HG02981 (cell line): Measurements from ENCODE around the gene SOS1.
"Not testable (repeated sequence)": the region's sequence is repeated elsewhere in the genome, so short reads cannot be mapped to it uniquely, and the experiment has no call there.

Experiments used
- ATAC-seq: cut with Tn5 transposase; IDR thresholded peaks from one replicate; pipeline ENCODE4 v1.9.1; 2021; ENCODE audit warnings: mild to moderate bottlenecking, moderate library complexity; ENCODE audit not compliant: unreplicated experiment

Gene SOS1

GRCh38 chr2:39107724-39108273 is 13.1 kb downstream of the SOS1 start:
- no peak for ATAC-seq

DNA sequence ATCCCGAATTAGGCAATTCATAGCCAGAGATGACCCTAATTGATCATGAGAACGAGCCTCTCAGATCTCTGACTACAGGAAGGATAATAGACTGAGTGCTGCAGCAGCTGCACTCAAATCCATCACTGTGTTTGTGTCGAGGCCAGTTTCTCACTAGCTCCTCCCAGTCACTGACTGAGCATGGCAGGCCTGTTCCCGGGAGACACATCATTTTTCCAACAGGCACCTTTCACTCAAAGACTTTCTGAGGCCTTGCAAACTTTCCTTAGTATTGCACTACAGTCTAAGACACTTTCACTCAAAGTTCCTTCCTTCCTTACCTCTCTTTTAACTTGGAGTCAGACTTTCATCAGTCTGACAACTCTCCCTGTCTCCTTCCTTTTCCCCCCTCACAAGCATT is 13.7 kb downstream of the SOS1 start:
- ATAC-seq: no peak

DNA sequence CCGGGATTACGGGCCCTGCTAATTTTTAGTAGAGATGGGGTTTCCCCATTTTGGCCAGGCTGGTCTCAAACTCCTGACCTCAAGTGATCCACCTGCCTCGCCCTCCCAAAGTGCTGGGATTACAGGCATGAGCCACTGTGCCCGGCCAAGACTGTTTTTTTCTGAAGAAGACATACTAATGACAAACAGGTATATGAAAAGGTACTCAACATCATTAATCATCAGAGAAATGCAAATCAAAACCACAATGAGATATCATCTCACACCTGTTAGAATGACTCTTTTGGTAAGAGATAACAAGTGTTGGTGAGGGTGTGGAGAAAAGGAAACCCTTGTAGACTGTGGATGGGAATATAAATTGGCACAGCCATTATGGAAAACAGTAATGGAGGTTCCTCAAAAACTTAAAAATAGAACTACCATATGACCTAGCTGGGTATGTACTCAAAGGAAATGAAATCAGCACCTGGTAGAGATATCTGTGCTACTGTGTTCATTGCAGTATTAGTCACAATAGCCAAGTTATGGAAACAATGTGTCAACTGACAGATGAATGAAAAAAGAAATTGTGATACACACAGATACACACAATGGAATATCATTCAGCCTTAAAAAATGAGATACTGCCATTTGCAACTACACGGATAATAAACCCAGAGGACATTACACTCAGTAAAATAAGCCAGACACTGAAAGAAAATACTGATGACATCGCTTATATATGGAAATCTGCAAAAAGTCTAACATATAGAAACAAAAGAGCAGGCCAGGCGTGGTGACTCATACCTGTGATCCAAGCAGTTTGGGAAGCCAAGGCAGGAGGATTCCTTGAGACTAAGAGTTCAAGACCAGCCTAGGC is 20.8 kb downstream of the SOS1 start:
- ATAC-seq: peak; percentile 83

DNA sequence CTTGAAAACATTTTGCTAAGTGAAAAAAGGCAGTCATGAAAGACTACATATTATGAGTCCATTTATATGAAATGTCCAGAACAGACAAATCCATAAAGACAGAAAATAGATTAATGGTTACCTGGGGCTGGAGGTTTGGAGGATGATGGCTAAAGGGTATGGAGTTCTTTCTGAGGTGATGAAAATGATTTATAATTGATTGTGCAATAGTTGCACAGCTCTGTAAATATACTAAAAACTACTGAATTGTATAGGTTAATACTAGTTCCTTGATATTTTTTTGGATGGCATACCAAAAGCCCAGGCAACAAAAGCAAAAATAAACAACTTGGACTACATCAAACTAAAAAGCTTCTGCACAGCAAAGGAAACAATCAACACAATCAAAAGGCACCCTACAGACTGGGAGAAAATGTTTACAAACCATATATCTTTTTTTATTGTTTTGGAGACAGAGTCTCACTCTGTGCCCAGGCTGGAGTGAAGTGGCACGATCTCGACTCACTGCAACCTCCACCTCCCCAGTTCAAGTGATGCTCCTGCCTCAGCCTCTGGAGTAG is 21.5 kb downstream of the SOS1 start:
- no peak for ATAC-seq

DNA sequence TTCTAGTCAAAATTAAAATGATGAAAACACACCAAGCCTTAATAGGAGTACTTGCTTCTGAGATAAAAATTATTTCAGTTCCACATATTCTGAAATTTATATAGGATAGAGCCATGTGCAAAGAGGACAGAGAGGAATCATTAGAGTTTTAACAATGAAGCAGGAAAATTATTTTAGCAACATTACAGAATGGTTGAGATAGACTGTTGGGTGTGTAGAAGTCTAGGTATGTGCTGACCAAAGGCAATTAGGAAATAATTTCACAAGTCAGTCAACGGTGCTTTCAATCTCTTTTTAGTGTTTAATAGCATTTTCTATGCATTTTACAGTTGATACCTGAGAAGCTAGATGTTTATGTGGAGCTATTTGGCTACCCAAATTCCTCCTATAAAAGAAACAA is 25.2 kb downstream of the SOS1 start:
- no peak for ATAC-seq

DNA sequence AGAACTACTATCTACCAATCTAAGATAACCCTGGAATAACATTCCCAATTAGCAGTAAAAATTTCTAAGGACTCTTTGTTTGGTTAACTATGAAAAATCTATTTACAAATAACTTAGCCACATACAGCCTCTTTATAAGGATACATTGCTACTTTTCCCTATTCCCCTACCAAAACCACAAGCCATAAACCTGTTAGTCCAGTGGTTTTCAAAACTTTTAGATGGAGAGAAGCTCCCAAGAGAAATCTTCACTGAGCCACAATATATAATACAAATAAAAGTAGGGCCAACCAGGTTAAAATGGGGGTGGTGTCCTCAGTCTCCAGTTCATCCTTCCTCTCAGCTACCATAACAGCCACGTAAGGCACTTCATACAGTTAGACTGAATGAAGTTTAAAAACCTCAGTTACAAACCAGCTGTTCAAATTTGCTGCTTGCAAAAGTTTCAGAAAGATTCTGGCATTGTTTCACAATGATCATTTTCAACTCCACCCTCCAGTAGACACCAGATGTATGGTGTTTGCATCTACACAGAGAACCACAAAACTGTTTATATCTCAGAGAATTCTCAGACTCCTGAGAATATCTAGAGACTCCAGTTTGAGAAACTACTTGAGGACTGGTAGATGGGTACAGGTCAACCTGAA is 26.0 kb downstream of the SOS1 start:
- peak; percentile 86 for ATAC-seq

GRCh38 chr2:39093218-39093898 is 27.5 kb downstream of the SOS1 start:
- ATAC-seq: no peak

- no peak for ATAC-seq
These were observed 29.3 kb downstream of the SOS1 start for GRCh38 chr2:39091543-39091942.

- ATAC-seq: no peak
These were observed 29.8 kb downstream of the SOS1 start for GRCh38 chr2:39091063-39091462.

DNA sequence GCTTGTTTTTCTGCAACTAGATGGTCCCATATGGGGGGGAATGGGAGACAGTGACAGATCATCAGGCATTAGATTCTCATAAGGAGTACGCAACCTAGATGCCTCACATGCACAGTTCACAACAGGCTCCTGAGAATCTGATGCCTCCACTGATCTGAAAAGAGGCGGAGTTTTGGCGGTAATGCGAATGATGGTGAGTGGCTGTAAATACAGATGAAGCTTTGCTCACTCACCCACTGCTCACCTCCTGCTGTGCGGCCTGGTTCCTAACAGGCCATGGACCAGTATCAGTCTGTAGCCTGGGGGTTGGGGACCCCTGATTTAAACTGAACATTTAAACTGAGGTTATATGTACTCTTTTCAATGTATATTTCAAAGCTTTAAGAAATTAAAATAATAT is 40.7 kb downstream of the SOS1 start:
- no peak for ATAC-seq

- ATAC-seq: no peak
These were observed 50.9 kb downstream of the SOS1 start for GRCh38 chr2:39069890-39070465.

- no peak for ATAC-seq
These were observed 51.7 kb downstream of the SOS1 start for GRCh38 chr2:39069136-39069515.

GRCh38 chr2:39068299-39069135 is 52.3 kb downstream of the SOS1 start:
- ATAC-seq: no peak

- no peak for ATAC-seq
These were observed 55.2 kb downstream of the SOS1 start for GRCh38 chr2:39065616-39066015.

- no peak for ATAC-seq
These were observed 58.5 kb downstream of the SOS1 start for GRCh38 chr2:39062320-39062719.

- no peak for ATAC-seq
These were observed 59.6 kb downstream of the SOS1 start for GRCh38 chr2:39061280-39061679.

GRCh38 chr2:39059366-39059952 is 61.4 kb downstream of the SOS1 start:
- ATAC-seq: no peak

DNA sequence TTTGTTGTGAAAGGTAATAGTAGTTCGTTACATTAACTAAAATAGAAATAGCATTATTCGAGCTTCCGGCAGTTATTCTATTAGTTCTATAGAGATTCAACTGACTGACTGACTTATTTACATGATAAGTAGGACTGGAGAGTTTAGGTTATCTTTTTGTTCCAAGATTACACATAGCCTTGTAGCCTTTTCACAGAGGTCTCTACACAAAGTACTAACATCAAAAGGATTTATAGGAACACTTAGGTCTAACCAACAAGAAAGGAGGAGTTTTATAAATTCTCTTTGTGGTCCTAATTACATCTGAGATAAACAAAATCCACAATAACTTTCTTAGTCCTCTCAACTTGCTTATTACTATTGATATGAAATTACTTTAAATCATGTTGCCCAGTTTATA is 62.8 kb downstream of the SOS1 start:
- no peak for ATAC-seq

DNA sequence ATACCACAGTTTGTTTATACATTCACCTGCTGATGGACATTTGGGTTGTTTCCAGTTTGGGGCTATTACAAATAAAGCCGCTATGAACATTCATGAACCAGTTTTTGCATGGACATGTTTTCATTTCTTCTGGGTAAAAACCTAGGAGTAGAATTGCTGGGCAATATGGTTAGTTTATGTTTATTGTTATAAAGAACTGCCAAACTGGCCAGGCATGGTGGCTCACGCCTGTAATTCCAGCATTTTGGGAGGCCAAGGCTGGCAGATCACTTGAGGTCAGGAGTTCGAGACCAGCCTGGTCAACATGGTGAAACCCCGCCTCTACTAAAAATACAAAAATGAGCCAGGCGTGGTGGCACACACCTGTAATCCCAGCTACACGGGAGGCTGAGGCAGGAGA is 68.2 kb downstream of the SOS1 start:
- not testable (repeated sequence) for ATAC-seq

DNA sequence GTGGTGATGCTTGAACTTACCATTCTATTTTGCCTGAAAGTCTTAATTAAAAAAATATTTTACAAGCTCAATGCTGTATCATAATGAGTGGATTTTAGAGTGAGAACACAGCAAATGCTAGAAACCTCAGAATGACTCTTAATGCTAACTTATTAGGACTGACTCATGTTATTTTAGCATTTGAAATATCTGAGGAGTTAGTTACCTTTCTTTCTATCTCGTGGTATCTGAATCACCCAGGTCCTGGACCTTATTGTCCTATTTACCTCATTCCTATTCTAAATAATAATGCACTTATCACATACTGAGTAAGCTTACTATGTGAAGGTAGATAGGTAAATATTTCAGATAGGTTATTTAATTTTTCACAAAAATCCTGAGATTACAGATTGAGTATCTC is 70.7 kb downstream of the SOS1 start:
- no peak for ATAC-seq
